H4 (cell line): ENCODE results near the gene SCN3A. TPM values are rescaled to one million over a fixed set of nuclear protein-coding genes. Genes with fewer than 3 reads are reported as not detected.

Experiments
- DNase-seq: peaks from one replicate; pipeline ENCODE4 v3.0.0-alpha.2; 2015; ENCODE audit warnings: low spot score
- total RNA-seq: library from RNA; depleted of rRNA; stranded (reverse); fragments of >200 nt; shearing (Covaris generic); gene quantifications from 2 replicates; pipeline ENCODE4 v1.2.3, GENCODE V29; 2014

Gene SCN3A
- total RNA-seq, 1 experiment from 2014 or later: 1.3 TPM

GRCh38 chr2:165112133-165112573 lies 91.7 kb downstream of the SCN3A start:
- no peak for DNase-seq

GRCh38 chr2:165110394-165110793 lies 93.5 kb downstream of the SCN3A start:
- no peak for DNase-seq

- DNase-seq: no peak
Measured at GRCh38 chr2:165109915-165110314, 93.9 kb downstream of the SCN3A start.

GRCh38 chr2:165105926-165106325 lies 97.9 kb downstream of the SCN3A start:
- DNase-seq: no peak

GRCh38 chr2:165087933-165088901 lies 115.6 kb downstream of the SCN3A start:
- DNase-seq: no peak

GRCh38 chr2:165086337-165086736 lies 117.5 kb downstream of the SCN3A start:
- DNase-seq: no peak

GRCh38 chr2:165083326-165083725 lies 120.5 kb downstream of the SCN3A start:
- DNase-seq: no peak

- no peak for DNase-seq
Measured at GRCh38 chr2:165082479-165082878, 121.4 kb downstream of the SCN3A start.

- DNase-seq: no peak
Measured at GRCh38 chr2:165081276-165081675, 122.6 kb downstream of the SCN3A start.

- DNase-seq: no peak
Measured at GRCh38 chr2:165079432-165079831, 124.4 kb downstream of the SCN3A start.

- DNase-seq: no peak
Measured at GRCh38 chr2:165078913-165079312, 124.9 kb downstream of the SCN3A start.

GRCh38 chr2:165074884-165075283 lies 129.0 kb downstream of the SCN3A start:
- no peak for DNase-seq

- DNase-seq: no peak
Measured at GRCh38 chr2:165074323-165074722, 129.5 kb downstream of the SCN3A start.

GRCh38 chr2:165070076-165070475 lies 133.8 kb downstream of the SCN3A start:
- no peak for DNase-seq

- DNase-seq: peak; percentile 81
Measured at GRCh38 chr2:165069151-165069550, 134.7 kb downstream of the SCN3A start.

- DNase-seq: no peak
Measured at GRCh38 chr2:165068487-165068757, 135.4 kb downstream of the SCN3A start.

GRCh38 chr2:165067643-165068486 lies 136.0 kb downstream of the SCN3A start:
- peak; percentile 88 for DNase-seq

GRCh38 chr2:165064743-165065142 lies 139.1 kb downstream of the SCN3A start:
- DNase-seq: no peak

- no peak for DNase-seq
Measured at GRCh38 chr2:165060411-165060810, 143.4 kb downstream of the SCN3A start.

GRCh38 chr2:165058476-165059265 lies 145.2 kb downstream of the SCN3A start:
- no peak for DNase-seq

- DNase-seq: no peak
Measured at GRCh38 chr2:165057931-165058330, 145.9 kb downstream of the SCN3A start.

GRCh38 chr2:165057308-165057707 lies 146.5 kb downstream of the SCN3A start:
- DNase-seq: no peak
